ENCODE results near the gene CYP4F22.

DNA sequence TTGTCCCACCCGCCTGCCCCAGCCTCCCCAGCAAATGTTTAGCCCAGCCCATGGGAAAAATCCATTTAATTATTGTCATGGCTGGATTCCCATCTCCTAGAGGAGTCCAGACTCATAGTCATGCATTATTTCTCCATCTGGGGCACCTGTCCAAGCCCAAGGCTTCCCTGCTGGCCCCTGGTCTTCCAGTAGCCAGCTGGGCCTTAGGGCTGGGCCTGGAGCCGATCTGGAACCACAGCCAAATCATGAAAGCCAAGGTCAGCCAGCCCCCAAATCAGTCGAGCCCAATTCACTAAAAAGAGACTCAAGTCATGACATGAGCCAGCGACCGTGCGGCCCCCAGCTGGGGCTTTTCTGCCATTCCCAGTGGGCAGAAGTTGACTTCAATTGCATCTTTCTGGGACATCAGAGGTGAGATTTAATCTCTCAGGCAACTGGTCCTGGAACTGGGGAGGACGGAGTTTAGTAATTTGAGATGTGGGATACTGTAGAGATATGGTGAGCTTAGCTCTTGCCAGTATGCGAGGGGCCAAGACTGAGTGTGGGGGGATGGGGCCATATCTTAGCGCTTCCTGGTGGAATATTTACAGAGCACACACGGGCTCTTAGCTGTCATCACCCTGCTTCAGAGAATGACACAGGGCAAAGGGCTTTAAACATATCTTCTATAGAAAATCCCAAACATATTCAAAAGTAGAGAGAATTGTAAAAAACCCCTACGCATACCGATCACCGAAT, 19.7 kb upstream of the CYP4F22 start:
- TF ChIP-seq CTCF (IDR thresholded peaks at IDR 0.05; ENCODE audit: low read length) (no peak), EZH2 (optimal IDR thresholded peaks at IDR 0.05; ENCODE audit: low read depth, low read length) (no peak), EZH2phosphoT487 (IDR thresholded peaks at IDR 0.05; ENCODE audit: low read length) (no peak)
